ENCODE data around the gene UBE2S.

UBE2S gene

DNA sequence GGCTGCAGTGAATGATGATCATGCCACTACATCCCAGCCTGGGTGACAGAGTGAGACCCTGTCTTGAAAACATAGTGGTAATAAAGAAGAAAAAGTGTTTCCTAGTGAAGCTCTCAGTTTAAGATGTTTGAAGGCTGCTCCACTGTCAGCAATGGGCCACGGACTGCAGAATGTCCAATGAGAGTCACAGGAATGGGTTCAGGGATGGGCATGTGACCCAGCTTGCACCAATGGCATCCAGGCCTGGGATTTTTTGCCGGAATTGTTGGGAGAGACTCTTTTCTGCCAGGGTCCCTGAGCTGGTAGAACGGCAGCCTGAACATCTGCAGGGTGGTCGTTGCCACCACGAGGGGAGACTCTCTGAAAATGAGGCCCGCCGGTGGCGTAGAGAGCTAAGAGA lies 29.3 kb upstream of the UBE2S start:
- ChIA-PET CTCF (interaction anchor here (0.7 to 1.8 kb wide), 6 partner anchors 17 to 358 kb away, joined by 4 to 7 read pairs (median 4); no protein-coding TSS in a partner anchor), POLR2A (interaction anchor here (0.5 to 1.8 kb wide), 7 partner anchors 25 to 250 kb away, joined by 3 to 13 read pairs (median 3); partner anchors contain the start of genes ISOC2, UBE2S and ZNF628)
- no peaks in the 10 kb centered on the region for H3K9me3 ChIP-seq (ENCODE audit: control insufficient read depth, insufficient read depth, low read depth, low read length)
- H3K27ac ChIP-seq (ENCODE audit: extremely low read depth, low read depth, low read length), result no peak overlapping the region
- H3K4me3 ChIP-seq (ENCODE audit: low read depth, low read length), result no peak overlapping the region
- peaks cover 1% of the 10 kb centered on the region; the same call in 1 of the 2 replicates for H3K4me1 ChIP-seq (ENCODE audit: control insufficient read depth, insufficient read depth, low read length)
- TF ChIP-seq ZNF114 (tag by site-specific recombination; IDR thresholded peaks at IDR 0.05) (no peak), ZNF169 (tag by site-specific recombination; IDR thresholded peaks at IDR 0.05) (no peak), ZNF596 (tag by site-specific recombination; IDR thresholded peaks at IDR 0.05) (no peak), ZNF335 (tag by site-specific recombination; conservative IDR thresholded peaks at IDR 0.05) (no peak), ZNF311 (tag by site-specific recombination; IDR thresholded peaks at IDR 0.05; ENCODE audit: borderline replicate concordance) (no peak), GLI2 (tag by site-specific recombination; IDR thresholded peaks at IDR 0.05; ENCODE audit: borderline replicate concordance, low read depth) (no peak), ZNF146 (tag by site-specific recombination; IDR thresholded peaks at IDR 0.05) (no peak), ZNF2 (tag by site-specific recombination; IDR thresholded peaks at IDR 0.05) (no peak), ZNF211 (tag by site-specific recombination; IDR thresholded peaks at IDR 0.05; ENCODE audit: low read depth) (no peak), ZXDB (tag by site-specific recombination; IDR thresholded peaks at IDR 0.05) (no peak), ZNF514 (tag by site-specific recombination; IDR thresholded peaks at IDR 0.05) (no peak), SETDB1 (IDR thresholded peaks at IDR 0.05; ENCODE audit: insufficient read length, low read length) (no peak), ZNF292 (tag by site-specific recombination; IDR thresholded peaks at IDR 0.05; ENCODE audit: borderline replicate concordance, low read depth) (no peak)
- TF ChIP-seq, protein P1, sequence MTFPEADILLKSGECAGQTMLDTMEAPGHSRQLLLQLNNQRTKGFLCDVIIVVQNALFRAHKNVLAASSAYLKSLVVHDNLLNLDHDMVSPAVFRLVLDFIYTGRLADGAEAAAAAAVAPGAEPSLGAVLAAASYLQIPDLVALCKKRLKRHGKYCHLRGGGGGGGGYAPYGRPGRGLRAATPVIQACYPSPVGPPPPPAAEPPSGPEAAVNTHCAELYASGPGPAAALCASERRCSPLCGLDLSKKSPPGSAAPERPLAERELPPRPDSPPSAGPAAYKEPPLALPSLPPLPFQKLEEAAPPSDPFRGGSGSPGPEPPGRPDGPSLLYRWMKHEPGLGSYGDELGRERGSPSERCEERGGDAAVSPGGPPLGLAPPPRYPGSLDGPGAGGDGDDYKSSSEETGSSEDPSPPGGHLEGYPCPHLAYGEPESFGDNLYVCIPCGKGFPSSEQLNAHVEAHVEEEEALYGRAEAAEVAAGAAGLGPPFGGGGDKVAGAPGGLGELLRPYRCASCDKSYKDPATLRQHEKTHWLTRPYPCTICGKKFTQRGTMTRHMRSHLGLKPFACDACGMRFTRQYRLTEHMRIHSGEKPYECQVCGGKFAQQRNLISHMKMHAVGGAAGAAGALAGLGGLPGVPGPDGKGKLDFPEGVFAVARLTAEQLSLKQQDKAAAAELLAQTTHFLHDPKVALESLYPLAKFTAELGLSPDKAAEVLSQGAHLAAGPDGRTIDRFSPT (tag by site-specific recombination; IDR thresholded peaks at IDR 0.05), result no peak
- H3K36me3 ChIP-seq (ENCODE audit: control insufficient read depth in 2 of 2, insufficient read depth in 1 of 2, low read length in 2 of 2), result no peaks in the 10 kb centered on the region

DNA sequence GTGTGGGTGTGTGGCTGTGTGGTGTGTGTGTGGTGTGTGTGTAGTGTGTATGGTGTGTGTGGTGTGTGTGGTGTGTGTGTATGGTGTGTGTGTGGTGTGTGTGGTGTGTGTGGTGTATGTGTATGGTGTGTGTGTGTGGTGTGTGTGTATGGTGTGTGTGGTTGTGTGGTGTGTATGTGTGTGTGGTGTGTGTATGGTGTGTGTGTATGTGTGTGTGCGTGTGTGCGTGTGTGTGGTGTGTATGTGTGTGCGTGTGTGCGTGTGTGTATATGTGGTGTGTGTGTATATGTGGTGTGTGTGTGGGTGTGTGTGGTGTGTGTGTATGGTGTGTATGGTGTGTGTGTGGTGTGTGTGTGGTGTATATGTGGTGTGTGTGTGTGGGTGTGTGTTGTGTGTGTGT lies 27.4 kb upstream of the UBE2S start:
- POLR2A ChIA-PET, result interaction anchor here (0.7 kb wide), 1 partner anchor 28 kb away, joined by 3 read pairs; the partner anchor contains the start of gene UBE2S
- no peaks in the 10 kb centered on the region; the same call in 1 of the 2 replicates for H3K4me1 ChIP-seq (ENCODE audit: control insufficient read depth, insufficient read depth, low read length)
- H3K27ac ChIP-seq (ENCODE audit: extremely low read depth, low read depth, low read length), result no peak overlapping the region
- no peaks in the 10 kb centered on the region for H3K9me3 ChIP-seq (ENCODE audit: control insufficient read depth, insufficient read depth, low read depth, low read length)
- H3K4me3 ChIP-seq (ENCODE audit: low read depth, low read length), result no peak overlapping the region
- CTCF ChIA-PET, result no interaction called here
- TF ChIP-seq ZNF311 (tag by site-specific recombination; IDR thresholded peaks at IDR 0.05; ENCODE audit: borderline replicate concordance), result 0 out of 2 replicates have a peak, but pooled peaks have one; percentile 12
- TF ChIP-seq ZNF473 (tag by site-specific recombination; IDR thresholded peaks at IDR 0.05), result no peak
- 0 out of 2 replicates have a peak, but pooled peaks have one; percentile 11 for TF ChIP-seq RBAK (tag by site-specific recombination; IDR thresholded peaks at IDR 0.05)
- TF ChIP-seq, protein P2, sequence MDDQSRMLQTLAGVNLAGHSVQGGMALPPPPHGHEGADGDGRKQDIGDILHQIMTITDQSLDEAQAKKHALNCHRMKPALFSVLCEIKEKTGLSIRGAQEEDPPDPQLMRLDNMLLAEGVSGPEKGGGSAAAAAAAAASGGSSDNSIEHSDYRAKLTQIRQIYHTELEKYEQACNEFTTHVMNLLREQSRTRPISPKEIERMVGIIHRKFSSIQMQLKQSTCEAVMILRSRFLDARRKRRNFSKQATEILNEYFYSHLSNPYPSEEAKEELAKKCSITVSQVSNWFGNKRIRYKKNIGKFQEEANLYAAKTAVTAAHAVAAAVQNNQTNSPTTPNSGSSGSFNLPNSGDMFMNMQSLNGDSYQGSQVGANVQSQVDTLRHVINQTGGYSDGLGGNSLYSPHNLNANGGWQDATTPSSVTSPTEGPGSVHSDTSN (CRISPR knock-in tag; IDR thresholded peaks at IDR 0.05), result no peak
- TF ChIP-seq, protein P3, sequence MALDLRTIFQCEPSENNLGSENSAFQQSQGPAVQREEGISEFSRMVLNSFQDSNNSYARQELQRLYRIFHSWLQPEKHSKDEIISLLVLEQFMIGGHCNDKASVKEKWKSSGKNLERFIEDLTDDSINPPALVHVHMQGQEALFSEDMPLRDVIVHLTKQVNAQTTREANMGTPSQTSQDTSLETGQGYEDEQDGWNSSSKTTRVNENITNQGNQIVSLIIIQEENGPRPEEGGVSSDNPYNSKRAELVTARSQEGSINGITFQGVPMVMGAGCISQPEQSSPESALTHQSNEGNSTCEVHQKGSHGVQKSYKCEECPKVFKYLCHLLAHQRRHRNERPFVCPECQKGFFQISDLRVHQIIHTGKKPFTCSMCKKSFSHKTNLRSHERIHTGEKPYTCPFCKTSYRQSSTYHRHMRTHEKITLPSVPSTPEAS (tag by site-specific recombination; IDR thresholded peaks at IDR 0.05), result peak; percentile 98
- 0 out of 2 replicates have a peak, but pooled peaks have one; percentile 7 for TF ChIP-seq ZNF791 (tag by site-specific recombination; IDR thresholded peaks at IDR 0.05)
- TF ChIP-seq, protein P4, sequence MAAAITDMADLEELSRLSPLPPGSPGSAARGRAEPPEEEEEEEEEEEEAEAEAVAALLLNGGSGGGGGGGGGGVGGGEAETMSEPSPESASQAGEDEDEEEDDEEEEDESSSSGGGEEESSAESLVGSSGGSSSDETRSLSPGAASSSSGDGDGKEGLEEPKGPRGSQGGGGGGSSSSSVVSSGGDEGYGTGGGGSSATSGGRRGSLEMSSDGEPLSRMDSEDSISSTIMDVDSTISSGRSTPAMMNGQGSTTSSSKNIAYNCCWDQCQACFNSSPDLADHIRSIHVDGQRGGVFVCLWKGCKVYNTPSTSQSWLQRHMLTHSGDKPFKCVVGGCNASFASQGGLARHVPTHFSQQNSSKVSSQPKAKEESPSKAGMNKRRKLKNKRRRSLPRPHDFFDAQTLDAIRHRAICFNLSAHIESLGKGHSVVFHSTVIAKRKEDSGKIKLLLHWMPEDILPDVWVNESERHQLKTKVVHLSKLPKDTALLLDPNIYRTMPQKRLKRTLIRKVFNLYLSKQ (tag by site-specific recombination; IDR thresholded peaks at IDR 0.05; ENCODE audit: borderline replicate concordance), result no peak
- TF ChIP-seq KLF9 (tag by site-specific recombination; IDR thresholded peaks at IDR 0.05; ENCODE audit: low read depth), result 0 out of 2 replicates have a peak, but pooled peaks have one; percentile 15
- TF ChIP-seq, protein P5, sequence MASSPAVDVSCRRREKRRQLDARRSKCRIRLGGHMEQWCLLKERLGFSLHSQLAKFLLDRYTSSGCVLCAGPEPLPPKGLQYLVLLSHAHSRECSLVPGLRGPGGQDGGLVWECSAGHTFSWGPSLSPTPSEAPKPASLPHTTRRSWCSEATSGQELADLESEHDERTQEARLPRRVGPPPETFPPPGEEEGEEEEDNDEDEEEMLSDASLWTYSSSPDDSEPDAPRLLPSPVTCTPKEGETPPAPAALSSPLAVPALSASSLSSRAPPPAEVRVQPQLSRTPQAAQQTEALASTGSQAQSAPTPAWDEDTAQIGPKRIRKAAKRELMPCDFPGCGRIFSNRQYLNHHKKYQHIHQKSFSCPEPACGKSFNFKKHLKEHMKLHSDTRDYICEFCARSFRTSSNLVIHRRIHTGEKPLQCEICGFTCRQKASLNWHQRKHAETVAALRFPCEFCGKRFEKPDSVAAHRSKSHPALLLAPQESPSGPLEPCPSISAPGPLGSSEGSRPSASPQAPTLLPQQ (tag by site-specific recombination; IDR thresholded peaks at IDR 0.05), result no peak
- no peak for TF ChIP-seq ZNF175 (tag by site-specific recombination; IDR thresholded peaks at IDR 0.05)
- TF ChIP-seq ZFHX2 (tag by site-specific recombination; conservative IDR thresholded peaks at IDR 0.05), result peak; percentile 43
- no peak for TF ChIP-seq ZNF701 (tag by site-specific recombination; IDR thresholded peaks at IDR 0.05)
- 0 out of 2 replicates have a peak, but pooled peaks have one; percentile 15 for TF ChIP-seq ZNF785 (tag by site-specific recombination; IDR thresholded peaks at IDR 0.05)
- H3K36me3 ChIP-seq (ENCODE audit: control insufficient read depth in 2 of 2, insufficient read depth in 1 of 2, low read length in 2 of 2), result no peaks in the 10 kb centered on the region

Data from HEK293 (cell line).